LNCAP (cell line): ENCODE results near the gene HMCN2.

Experiments used
- CTCF ChIP-seq: fragments of 450-650 bp; IDR thresholded peaks from 2 replicates; pipeline ENCODE4 v1.5.1; 2017; ENCODE audit warnings: mild to moderate bottlenecking

Gene HMCN2

GRCh38 chr9:130298662-130299279 is 33.2 kb downstream of the HMCN2 start:
- TF ChIP-seq CTCF: no peak

DNA sequence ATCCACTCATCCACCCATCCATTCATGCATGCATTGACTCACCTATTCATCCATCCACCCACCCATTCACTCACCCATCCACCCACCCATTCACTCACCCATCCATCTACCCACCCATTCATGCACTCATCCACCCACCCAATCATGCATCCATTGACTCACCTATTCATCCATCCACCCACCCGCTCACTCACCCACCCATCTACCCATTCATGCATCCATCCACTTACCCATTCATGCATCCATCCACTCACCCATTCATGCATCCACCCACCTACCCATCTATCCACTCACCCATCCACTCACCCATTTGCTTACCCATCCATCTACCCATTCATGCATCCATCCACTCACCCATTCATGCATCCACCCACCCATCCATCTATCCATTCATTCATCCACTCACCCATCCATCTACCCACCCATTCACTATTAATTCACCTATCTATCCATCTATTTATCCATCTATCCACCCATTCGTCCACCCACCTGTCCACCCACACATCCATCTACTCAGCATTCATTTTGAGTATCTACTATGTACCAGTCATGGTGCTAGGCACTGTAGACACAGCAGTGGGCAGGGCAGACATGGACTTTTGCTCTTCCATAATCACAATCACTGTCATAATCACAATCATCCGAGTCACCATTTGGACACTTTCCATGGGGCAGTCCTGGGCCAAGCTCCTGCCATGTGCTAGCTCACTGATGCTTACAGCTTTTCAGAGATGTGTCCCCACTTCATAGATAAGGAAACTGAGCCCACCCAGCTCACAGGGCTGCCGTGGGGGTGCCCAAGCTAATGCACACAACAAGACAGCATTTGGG is 34.4 kb downstream of the HMCN2 start:
- no peak for TF ChIP-seq CTCF

- no peak for TF ChIP-seq CTCF
These were observed 35.2 kb downstream of the HMCN2 start for GRCh38 chr9:130300739-130301138.

DNA sequence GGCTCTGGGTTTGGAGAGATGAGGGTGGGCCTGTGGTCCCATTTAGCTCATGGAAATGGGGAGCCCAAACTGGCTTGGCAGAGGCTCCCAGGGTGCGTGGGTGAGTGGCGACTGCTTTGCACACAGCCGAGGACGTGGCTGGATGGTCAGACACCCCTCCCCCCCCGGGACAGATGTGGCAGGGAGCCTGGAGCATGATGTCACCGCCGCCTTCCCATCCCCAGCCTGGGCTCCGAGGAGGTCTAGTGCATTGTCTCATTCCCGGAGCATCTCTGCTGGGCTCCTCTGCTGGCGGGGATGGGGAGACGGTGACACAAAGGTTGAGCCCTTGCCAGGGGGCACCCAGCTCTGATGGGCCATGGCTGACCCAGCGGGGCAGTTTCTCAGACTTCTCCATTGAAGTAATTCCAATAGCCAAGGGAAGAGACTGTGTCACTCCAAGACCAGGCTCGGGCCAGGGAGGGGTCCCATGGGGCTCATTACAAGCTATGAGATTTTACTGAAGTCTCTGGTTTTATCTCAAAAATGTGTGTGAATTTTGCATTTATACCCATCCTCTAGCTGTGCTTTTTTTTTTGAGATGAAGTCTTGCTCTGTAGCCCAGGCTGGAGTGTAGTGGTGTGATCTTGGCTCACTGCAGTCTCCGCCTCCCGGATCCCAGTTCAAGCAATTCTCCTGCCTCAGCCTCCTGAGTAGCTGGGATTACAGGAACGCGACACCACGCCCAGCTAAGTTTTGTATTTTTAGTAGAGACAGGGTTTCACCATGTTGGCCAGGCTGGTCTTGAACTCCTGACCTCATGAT is 36.1 kb downstream of the HMCN2 start:
- no peak for TF ChIP-seq CTCF

DNA sequence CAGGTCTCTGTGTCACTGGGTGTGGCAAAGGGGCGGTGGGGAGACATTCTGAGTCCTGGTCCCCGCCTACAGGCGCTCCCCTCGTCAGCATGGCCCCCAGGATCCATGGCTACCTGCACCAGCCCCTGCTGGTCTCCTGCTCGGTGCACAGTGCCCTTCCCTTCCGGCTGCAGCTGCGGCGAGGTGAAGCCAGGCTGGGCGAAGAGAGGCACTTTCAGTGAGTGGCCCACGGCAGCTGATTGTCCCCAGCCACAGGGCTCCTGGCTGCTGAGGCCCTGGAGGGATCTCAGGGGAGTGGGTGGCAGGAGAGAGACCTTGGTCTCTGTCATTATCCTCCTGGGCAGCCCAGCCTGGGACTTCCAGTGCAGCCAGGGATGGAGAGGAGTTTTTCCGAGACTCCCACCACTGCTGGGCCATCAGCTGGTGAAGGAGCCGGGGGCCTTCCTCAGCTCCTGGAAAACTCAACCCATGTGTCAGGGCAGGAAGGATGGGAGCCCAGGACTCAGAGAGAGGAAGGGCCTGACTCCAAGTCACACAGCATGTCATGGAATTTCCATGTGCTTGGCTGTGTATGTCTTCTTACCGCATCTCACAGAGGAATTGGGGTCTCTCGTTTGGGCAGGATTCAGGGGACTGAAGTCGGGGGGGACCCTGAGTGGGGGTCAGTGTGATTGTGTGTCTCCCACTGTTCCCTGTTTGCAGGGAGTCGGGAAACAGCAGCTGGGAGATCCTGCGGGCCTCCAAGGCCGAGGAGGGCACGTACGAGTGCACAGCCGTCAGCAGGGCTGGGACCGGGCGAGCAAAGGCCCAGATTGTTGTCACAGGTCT is 37.4 kb downstream of the HMCN2 start:
- TF ChIP-seq CTCF: no peak

DNA sequence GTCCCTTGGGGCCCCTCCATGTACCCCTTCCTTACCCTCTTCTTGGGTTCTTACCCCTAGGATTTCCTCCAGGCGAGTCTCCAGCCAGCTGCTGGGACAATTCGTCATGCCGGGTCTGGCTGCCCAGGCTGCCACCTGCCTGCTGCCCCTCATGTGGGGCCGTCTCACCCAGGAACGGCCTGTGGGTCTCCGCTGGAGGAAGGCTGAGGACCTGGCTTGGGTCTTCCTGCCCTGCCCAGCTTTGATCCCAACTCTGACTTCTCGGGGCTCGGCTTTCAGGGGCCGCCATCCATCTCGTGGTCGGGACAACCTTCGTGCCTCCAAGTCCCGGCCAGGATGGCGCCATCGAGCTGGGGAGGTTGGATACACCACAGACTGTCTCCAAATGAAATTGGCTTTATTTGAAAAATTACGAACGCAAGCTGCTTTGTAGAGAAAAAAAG is 38.1 kb downstream of the HMCN2 start:
- TF ChIP-seq CTCF: no peak

DNA sequence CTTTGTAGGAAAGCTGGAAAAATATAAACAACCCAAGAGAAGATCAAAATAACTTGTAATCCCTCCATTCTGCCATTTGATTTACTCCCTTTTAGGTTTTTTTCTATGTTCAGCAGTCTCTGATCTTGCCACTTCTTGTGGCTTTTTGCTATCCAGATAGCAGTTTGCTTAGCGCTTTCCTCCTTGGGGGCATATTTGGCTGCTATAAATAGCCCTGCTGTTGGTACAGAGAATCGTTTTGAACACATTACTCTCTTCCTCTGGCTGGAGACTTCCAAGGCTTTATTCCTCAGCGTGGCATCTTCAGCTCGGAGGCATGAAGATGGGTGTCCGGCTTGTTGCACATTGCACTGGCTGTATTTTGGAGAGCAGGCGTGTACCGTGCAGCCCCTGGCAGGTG is 38.6 kb downstream of the HMCN2 start:
- no peak for TF ChIP-seq CTCF
